CD8-positive, alpha-beta memory T cell (primary cell): ENCODE data around the gene HNRNPF. TPM values are rescaled to one million over a fixed set of nuclear protein-coding genes. Genes with fewer than 3 reads are reported as not detected.

ENCODE experiments used
- CTCF ChIA-PET: fragments of 350-600 bp; sonication (Branson Sonifier 250); formaldehyde crosslinking; loops from one replicate; lab custom pipeline; 2021; ENCODE audit warnings: antibody characterized with exemption; lab: Charles Lee
- POLR2A ChIA-PET: fragments of 350-600 bp; sonication (Branson Sonifier 250); formaldehyde crosslinking; loops from one replicate; lab custom pipeline; 2021; ENCODE audit warnings: antibody characterized with exemption; lab: Charles Lee
- DNase-seq, 5 donors: peaks; one replicate each; pipeline versions ENCODE4 v3.0.0 to v3.0.0-alpha.2; 2020 to 2022; ENCODE audit warnings: mixed read lengths in 1 of 5
- H3K27ac ChIP-seq: one replicate; pipeline ENCODE4 v1.7.0; 2013; ENCODE audit warnings: low read depth, mild to moderate bottlenecking, low read length, moderate library complexity
- H3K27me3 ChIP-seq: 2 replicates; pipeline ENCODE4 v1.7.0; 2013; ENCODE audit warnings: low read length, mild to moderate bottlenecking; ENCODE audit not compliant: insufficient read depth, poor library complexity, severe bottlenecking
- H3K36me3 ChIP-seq: 2 replicates; pipeline ENCODE4 v1.7.0; 2013; ENCODE audit warnings: mild to moderate bottlenecking, low read length, moderate library complexity; ENCODE audit not compliant: insufficient read depth
- H3K4me1 ChIP-seq: 2 replicates; pipeline ENCODE4 v1.7.0; 2013; ENCODE audit warnings: mild to moderate bottlenecking, low read length, moderate library complexity; ENCODE audit not compliant: insufficient read depth
- H3K4me3 ChIP-seq: 2 replicates; pipeline ENCODE4 v1.7.0; 2013; ENCODE audit warnings: mild to moderate bottlenecking, low read length
- H3K9me3 ChIP-seq: 2 replicates; pipeline ENCODE4 v1.7.0; 2013; ENCODE audit warnings: mild to moderate bottlenecking, low read length
- H3K27ac Mint-ChIP-seq, 8 donors: one replicate each; pipeline ENCODE4 v1.8.0; 2020 to 2021; ENCODE audit warnings: mixed read lengths in 8 of 8, mild to moderate bottlenecking in 6 of 8, inconsistent platforms in 3 of 8, moderate library complexity in 3 of 8
- H3K27me3 Mint-ChIP-seq, 2 donors: one replicate each; pipeline ENCODE4 v1.8.0; 2020 to 2021; ENCODE audit warnings: mixed read lengths in 2 of 2, mild to moderate bottlenecking in 1 of 2, moderate library complexity in 1 of 2
- H3K36me3 Mint-ChIP-seq, 3 donors: one replicate each; pipeline ENCODE4 v1.8.0; 2020 to 2021; ENCODE audit warnings: mixed read lengths in 3 of 3, inconsistent platforms in 1 of 3, mild to moderate bottlenecking in 1 of 3
- H3K4me1 Mint-ChIP-seq, 3 donors: one replicate each; pipeline ENCODE4 v1.8.0; 2020 to 2021; ENCODE audit warnings: mixed read lengths in 3 of 3, inconsistent platforms in 1 of 3, mild to moderate bottlenecking in 1 of 3
- H3K4me3 Mint-ChIP-seq, 7 donors: one replicate each; pipeline ENCODE4 v1.8.0; 2020 to 2021; ENCODE audit warnings: mixed read lengths in 7 of 7, mild to moderate bottlenecking in 6 of 7, moderate library complexity in 4 of 7, inconsistent platforms in 2 of 7
- H3K9me3 Mint-ChIP-seq, 5 donors: one replicate each; pipeline ENCODE4 v1.8.0; 2020 to 2022; ENCODE audit warnings: mixed read lengths in 5 of 5, mild to moderate bottlenecking in 3 of 5, moderate library complexity in 2 of 5, inconsistent platforms in 1 of 5
- polyA plus RNA-seq: library from polyadenylated mRNA; unstranded; fragments of 300-500 nt; fragmentation: Illumina TruSeq; gene quantifications from one replicate; pipeline ENCODE4 v1.2.3, GENCODE V29; 2021
- total RNA-seq, 2 experiments: library from RNA; stranded (reverse); gene quantifications; one replicate each; pipeline ENCODE4 v1.2.3, GENCODE V29; 2021

The HNRNPF gene
- total and polyA plus RNA-seq, 3 experiments from 2014 or later, result 261 to 566 (median 562) TPM

GRCh38 chr10:43336641-43337318 is 72.2 kb downstream of the HNRNPF start:
- peaks cover 19 to 29% (median 27%) of the 10 kb centered on the region in 3 donors for H3K4me1 Mint-ChIP-seq
- Histone ChIP-seq H3K4me3 (no peak overlapping the region), H3K4me1 (peaks cover 13% of the 10 kb centered on the region), H3K27ac (no peak overlapping the region), H3K27me3 (no peaks in the 10 kb centered on the region), H3K9me3 (no peaks in the 10 kb centered on the region), H3K36me3 (no peaks in the 10 kb centered on the region)
- H3K4me3 Mint-ChIP-seq, result no peak overlapping the region
- H3K27me3 Mint-ChIP-seq, result peaks cover 9 to 21% of the 10 kb centered on the region in 2 donors
- H3K9me3 Mint-ChIP-seq, result no peaks in the 10 kb centered on the region
- DNase-seq, result no peak
- no peaks in the 10 kb centered on the region for H3K36me3 Mint-ChIP-seq
- CTCF ChIA-PET, result no interaction called here
- peak overlapping the region in 1 of 8 donors; percentile 66 for H3K27ac Mint-ChIP-seq
- POLR2A ChIA-PET, result interaction anchor here (0.6 kb wide), 1 partner anchor 42 kb away, joined by 6 read pairs; no protein-coding TSS in a partner anchor

- H3K4me1 Mint-ChIP-seq, result peaks cover 22 to 34% (median 32%) of the 10 kb centered on the region in 3 donors
- DNase-seq, result no peak
- H3K9me3 Mint-ChIP-seq, result no peaks in the 10 kb centered on the region
- ChIA-PET CTCF (no interaction called here), POLR2A (interaction anchor here (0.6 kb wide), 1 partner anchor 41 kb away, joined by 6 read pairs; no protein-coding TSS in a partner anchor)
- peaks cover 18% of the 10 kb centered on the region for H3K4me1 ChIP-seq
- no peaks in the 10 kb centered on the region for H3K27me3 ChIP-seq
- H3K9me3 ChIP-seq, result no peaks in the 10 kb centered on the region
- H3K27ac Mint-ChIP-seq, result peak overlapping the region in 1 of 8 donors; percentile 12
- no peak overlapping the region for H3K4me3 ChIP-seq
- no peak overlapping the region for H3K4me3 Mint-ChIP-seq
- peaks cover 8 to 21% of the 10 kb centered on the region in 2 donors for H3K27me3 Mint-ChIP-seq
- H3K27ac ChIP-seq, result no peak overlapping the region
- no peaks in the 10 kb centered on the region for H3K36me3 ChIP-seq
- H3K36me3 Mint-ChIP-seq, result no peaks in the 10 kb centered on the region
Measured at GRCh38 chr10:43336061-43336460, 72.9 kb downstream of the HNRNPF start.

Other genes with a start within 250 kb of the HNRNPF start
- 1 to 10 TPM; 1.8 to 2.1 TPM for gene RASGEF1A, start 142.1 kb downstream of the HNRNPF start, total RNA-seq
- gene RASGEF1A, start 142.1 kb downstream of the HNRNPF start, polyA plus RNA-seq, result 8.5 TPM
- not detected for gene FXYD4, start 37.5 kb downstream of the HNRNPF start, total RNA-seq
- not detected for gene FXYD4, start 37.5 kb downstream of the HNRNPF start, polyA plus RNA-seq
- 1 to 10 TPM; 1.5 to 4.2 TPM for gene ZNF487, start 27.9 kb upstream of the HNRNPF start, total RNA-seq
- gene ZNF487, start 27.9 kb upstream of the HNRNPF start, polyA plus RNA-seq, result 7.9 TPM
- gene ZNF239, start 165.4 kb upstream of the HNRNPF start, total RNA-seq, result 1 to 10 TPM; 1.4 to 1.6 TPM
- gene ZNF239, start 165.4 kb upstream of the HNRNPF start, polyA plus RNA-seq, result 0.90 TPM
- 1 to 10 TPM; 5.5 to 7.6 TPM for gene ZNF485, start 197.3 kb upstream of the HNRNPF start, total RNA-seq
- gene ZNF485, start 197.3 kb upstream of the HNRNPF start, polyA plus RNA-seq, result 5.4 TPM
- 10 to 100 TPM; 17.4 to 17.7 TPM for gene ZNF32, start 239.7 kb upstream of the HNRNPF start, total RNA-seq
- gene ZNF32, start 239.7 kb upstream of the HNRNPF start, polyA plus RNA-seq, result 86.3 TPM